ENCODE results near the gene UPF1. TPM values are rescaled to one million over a fixed set of nuclear protein-coding genes. Genes with fewer than 3 reads are reported as not detected.
A peak's percentile ranks its signal among the peaks of the same experiment; 100 is the strongest.

Gene UPF1
- total RNA-seq, 1 experiment from 2014 or later, result 92.6 TPM

DNA sequence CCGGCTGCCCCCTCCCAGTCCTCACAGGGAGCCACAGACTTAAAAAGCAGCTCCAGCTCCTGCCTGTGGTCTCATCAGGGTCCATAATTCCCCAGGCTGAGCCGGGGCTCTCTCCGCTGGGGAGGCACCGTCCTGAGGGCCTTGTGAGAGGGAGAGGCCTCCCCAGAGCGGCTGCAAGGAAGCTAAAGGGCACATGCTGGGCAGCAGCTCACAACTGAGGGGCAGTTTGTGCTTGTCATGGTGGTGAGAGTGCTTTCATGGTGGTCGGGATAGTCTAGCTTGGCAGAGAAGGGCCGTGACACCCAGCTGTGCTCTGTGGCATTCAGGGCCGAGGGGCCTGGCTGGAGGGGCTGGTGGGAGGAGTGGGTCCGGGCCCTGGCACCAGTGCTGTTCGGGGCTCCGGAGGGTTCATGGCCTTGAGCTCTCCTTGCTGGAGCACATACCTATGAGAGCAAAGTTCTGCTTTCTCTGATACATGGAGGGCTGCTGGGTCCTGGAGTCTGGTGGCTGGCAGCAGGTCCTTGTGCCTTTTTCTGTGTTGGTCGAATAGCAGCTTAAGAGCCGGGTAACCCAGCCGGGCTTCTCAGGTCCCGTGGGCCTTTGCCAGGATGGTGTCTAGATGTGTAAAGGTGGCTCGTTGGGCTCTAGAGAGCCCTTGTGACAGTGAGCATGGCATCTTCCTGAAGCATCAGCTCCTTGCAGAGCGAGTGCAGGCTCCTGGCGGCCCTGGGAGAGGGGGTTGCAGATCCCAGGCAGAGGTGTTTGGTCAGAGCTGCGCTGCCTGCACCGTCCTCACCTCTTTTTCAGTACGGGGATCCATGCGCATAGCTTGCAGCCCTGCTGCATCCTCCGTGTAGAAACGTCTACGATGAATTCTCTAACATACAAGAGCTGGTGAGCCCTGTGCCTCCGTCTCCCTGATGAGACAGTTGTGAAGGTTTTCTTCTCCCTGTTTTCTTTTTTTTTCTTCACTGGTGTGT is 8.8 kb downstream of the UPF1 start:
- no peak overlapping the region for H3K4me3 ChIP-seq (ENCODE audit: insufficient read depth, low read depth, low read length)
- DNase-seq, result peak; percentile 71
- no peaks in the 10 kb centered on the region for H3K27me3 ChIP-seq (ENCODE audit: control insufficient read depth, insufficient read depth, low read length)
- H3K36me3 ChIP-seq (replicated peaks; ENCODE audit: control insufficient read depth, insufficient read depth, low read length), result peaks cover 4% of the 10 kb centered on the region

DNA sequence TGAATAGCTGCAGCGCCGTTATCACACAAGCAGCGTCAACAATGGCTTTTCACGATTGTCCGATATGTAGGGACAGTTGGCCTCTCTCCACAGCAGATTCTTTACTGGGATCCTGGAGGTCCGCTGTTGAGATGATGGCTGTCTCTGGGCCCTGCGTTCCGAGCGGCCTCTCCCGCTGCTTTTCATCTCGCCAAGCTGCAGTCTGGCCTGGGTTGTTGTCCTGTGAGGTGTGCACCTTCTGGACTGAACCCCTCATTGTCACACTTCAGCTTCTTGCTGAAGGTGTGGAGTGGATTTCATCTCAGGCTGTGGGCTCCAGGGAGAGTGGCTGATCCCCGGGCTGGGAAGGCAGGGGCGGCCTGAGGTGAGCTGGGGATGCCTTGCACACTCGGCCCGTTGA is 9.6 kb downstream of the UPF1 start:
- Histone ChIP-seq H3K4me3 (ENCODE audit: insufficient read depth, low read depth, low read length) (no peak overlapping the region), H3K27me3 (ENCODE audit: control insufficient read depth, insufficient read depth, low read length) (no peaks in the 10 kb centered on the region), H3K36me3 (replicated peaks; ENCODE audit: control insufficient read depth, insufficient read depth, low read length) (peaks cover 4% of the 10 kb centered on the region)
- DNase-seq, result no peak

DNA sequence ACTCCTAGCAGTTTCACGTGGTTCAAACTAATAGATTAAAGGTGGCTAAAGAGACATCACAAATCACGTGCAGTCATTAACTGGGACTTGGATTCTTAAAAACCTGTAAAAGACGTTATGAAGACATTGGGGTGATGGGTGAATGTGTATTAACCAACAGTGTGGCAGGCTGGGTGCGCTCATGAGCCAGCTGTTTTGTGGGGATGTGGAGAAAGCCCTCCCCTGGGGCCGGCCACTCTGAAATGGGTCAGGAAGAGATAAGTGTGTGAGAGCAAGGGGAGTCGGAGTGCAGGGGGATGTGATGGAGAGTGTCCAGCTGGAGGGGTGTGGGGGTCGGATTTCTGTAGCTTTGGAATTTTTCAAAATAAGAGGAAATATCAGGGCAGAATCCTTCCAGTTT is 10.4 kb downstream of the UPF1 start:
- no peak for DNase-seq
- Histone ChIP-seq H3K4me3 (ENCODE audit: insufficient read depth, low read depth, low read length) (no peak overlapping the region), H3K27me3 (ENCODE audit: control insufficient read depth, insufficient read depth, low read length) (no peaks in the 10 kb centered on the region), H3K36me3 (replicated peaks; ENCODE audit: control insufficient read depth, insufficient read depth, low read length) (peaks cover 4% of the 10 kb centered on the region)

DNA sequence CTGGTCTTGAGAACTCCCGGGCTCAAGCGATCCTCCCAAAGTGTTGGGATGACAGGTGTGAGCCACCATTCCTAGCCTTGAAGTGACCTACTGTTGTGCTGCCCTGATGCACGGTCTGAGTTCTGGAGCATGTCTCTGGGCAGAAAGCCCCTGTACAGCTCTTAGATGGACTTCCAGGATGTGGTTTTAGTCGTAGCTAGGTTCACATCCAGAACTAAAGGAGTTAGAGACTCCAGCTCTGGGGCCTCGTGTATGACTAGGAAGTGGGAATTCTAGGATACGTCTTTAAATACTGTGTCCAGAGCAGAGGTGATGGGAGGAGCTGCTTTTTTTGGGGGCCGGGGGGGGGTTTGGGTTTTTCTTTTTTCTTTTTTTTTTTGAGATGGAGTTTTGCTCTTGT is 12.2 kb downstream of the UPF1 start:
- no peak for DNase-seq
- Histone ChIP-seq H3K27me3 (ENCODE audit: control insufficient read depth, insufficient read depth, low read length) (no peaks in the 10 kb centered on the region), H3K4me3 (ENCODE audit: insufficient read depth, low read depth, low read length) (no peak overlapping the region), H3K36me3 (replicated peaks; ENCODE audit: control insufficient read depth, insufficient read depth, low read length) (peaks cover 13% of the 10 kb centered on the region)

DNA sequence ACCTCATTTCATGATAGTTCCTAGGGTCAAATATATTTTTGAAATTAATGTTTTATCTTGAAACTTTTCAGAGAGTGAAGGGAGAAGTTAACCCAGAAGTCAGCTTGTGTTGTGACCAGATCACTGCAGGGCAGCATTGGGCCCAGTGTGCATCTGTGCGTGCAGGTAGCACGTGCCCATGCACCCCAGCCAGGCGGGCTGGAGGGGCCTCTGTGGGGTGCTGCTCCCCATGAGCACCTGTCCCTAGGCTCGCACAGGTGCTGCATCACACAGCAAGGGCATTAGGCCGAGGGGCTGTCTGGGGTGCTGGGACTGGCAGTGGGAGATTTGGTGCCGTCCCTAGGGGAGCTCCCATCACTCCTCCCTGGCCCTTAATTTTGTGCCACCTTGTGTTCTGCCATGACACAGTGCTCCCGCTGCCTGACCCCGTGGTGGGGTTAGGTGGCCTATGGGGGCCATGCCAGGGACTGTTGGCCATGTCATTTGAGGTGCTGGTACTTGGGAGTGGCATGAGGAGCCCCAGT is 13.1 kb downstream of the UPF1 start:
- DNase-seq, result no peak
- Histone ChIP-seq H3K27me3 (ENCODE audit: control insufficient read depth, insufficient read depth, low read length) (no peaks in the 10 kb centered on the region), H3K36me3 (replicated peaks; ENCODE audit: control insufficient read depth, insufficient read depth, low read length) (peaks cover 18% of the 10 kb centered on the region), H3K4me3 (ENCODE audit: insufficient read depth, low read depth, low read length) (no peak overlapping the region)

DNA sequence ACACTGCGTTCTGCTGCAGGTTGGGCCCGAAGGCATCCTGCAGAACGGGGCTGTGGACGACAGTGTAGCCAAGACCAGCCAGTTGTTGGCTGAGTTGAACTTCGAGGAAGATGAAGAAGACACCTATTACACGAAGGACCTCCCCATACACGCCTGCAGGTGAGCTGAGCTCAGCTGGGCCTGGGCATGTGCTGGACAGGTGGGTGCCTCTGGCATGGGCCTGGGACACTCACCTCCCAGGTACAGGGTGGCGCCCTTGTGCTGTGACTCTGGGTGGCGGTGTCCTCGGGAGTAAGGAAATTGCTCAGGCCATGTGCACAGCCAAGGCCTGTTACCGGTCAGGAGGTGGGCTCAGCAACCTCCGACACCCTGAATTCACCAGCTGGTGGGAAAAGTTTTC is 14.2 kb downstream of the UPF1 start:
- Histone ChIP-seq H3K4me3 (ENCODE audit: insufficient read depth, low read depth, low read length) (no peak overlapping the region), H3K36me3 (replicated peaks; ENCODE audit: control insufficient read depth, insufficient read depth, low read length) (peaks cover 24% of the 10 kb centered on the region), H3K27me3 (ENCODE audit: control insufficient read depth, insufficient read depth, low read length) (no peaks in the 10 kb centered on the region)
- no peak for DNase-seq

DNA sequence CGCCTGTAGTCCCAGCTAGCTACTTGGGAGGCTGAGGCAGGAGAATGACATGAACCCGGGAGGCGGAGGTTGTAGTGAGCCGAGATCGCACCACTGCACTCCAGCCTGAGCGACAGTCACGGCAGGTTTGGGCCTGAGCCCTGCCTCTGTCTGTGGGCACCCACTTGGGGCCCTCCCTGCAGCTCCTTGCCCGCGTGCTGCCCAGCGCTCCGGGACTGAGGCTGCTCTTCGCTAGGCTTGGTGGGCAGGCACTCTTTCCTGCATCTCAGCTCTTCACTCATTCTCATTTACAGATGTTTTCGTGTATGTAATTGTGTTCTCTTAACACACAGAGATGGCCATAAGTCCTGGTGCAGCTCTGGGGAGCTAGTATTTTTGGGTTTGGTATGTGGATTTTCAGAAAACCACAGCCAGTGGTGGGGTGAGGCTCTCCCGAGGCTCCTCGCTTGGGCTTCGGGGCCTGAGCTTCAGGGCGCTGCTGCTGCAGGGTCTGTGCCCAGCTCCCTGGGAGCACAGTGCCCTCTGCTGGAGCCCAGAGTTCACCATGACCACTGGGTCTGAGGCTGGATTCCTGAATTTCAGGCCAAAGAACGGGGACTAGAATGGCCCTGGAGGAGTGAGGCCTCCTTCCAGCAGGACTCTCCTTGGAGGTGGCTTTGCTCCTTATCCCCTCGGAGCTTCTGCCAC is 15.2 kb downstream of the UPF1 start:
- DNase-seq, result peak; percentile 96
- no peaks in the 10 kb centered on the region for H3K27me3 ChIP-seq (ENCODE audit: control insufficient read depth, insufficient read depth, low read length)
- peaks cover 30% of the 10 kb centered on the region for H3K36me3 ChIP-seq (replicated peaks; ENCODE audit: control insufficient read depth, insufficient read depth, low read length)
- no peak overlapping the region for H3K4me3 ChIP-seq (ENCODE audit: insufficient read depth, low read depth, low read length)

DNA sequence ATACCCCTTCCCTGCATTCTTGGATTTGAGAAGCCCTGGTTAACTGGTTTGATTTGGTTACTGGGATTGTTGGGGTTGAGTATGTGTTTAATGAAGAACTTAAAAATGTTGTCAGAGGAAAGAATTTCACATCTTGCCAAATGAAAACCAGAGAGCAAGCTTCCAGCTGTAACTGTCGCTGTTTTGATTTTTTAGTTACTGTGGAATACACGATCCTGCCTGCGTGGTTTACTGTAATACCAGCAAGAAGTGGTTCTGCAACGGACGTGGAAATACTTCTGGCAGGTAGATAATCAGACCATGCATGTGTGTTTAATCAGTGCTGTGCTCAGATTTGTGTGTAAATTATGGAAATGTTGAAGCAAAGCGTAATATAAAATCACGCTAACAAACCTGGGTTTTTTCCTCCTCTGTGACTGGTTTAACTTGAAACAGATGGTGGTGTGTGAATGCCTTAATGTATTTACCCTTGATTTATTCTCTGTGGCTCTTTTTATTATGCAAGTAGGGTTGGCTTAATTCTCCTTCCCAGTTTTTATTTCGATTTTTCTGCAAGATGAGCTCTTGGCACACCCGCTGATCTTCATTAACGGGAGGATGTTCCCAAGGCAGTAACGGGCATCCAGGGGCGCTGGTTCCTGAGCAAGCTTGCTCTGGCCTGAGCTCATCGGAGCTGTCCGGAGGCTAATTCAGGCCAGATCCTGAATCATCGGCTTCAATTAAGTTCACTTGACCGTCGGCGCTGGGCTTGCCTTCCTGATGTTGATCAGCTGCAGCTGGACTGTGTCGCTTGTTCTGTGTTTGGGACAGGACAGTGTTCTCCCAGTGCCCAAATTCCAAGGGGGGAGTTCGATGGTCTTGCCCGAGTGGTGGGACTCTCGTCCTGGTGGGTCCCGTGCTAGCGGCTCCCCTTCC is 16.0 kb downstream of the UPF1 start:
- Histone ChIP-seq H3K4me3 (ENCODE audit: insufficient read depth, low read depth, low read length) (no peak overlapping the region), H3K27me3 (ENCODE audit: control insufficient read depth, insufficient read depth, low read length) (no peaks in the 10 kb centered on the region), H3K36me3 (replicated peaks; ENCODE audit: control insufficient read depth, insufficient read depth, low read length) (peaks cover 33% of the 10 kb centered on the region)
- no peak for DNase-seq

DNA sequence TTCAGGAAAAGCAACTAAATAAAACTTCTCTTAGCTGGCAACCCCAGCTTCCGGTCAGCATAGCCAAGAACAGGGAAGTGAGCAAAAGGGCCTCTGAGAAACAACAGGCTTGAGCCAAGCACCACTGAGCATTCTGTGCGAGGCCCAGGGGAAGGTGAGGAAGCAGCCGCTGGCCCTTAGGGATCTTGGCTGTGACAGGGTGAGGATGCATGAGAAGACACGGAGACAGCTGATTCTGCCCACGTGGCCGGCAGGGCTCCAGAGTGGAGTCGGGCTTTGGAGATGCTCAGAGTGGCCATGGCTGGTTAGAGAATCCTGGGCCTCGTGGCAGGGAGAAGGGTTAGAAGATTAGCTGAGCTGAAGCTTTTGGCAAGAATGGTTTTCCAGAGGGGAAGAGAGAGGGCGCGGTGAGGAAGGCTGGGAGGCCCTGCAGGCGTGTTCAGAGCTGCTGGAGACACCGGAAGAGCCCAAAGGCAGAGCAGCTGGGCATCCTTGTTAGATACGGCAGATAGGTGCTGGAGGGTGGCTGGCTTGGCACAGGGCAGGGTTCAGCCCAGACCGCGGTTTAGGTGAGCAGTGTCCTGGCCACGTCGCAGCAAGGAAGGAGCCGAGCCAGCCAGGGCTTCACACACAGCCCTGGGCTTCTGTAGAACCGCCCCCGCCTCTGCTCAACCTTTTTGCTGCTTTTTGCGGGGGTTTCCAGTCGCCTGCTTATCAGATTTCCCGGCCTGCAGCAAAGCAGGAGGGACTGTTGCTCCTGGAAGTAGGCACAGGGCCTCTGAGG is 17.3 kb downstream of the UPF1 start:
- no peak for DNase-seq
- Histone ChIP-seq H3K27me3 (ENCODE audit: control insufficient read depth, insufficient read depth, low read length) (no peaks in the 10 kb centered on the region), H3K36me3 (replicated peaks; ENCODE audit: control insufficient read depth, insufficient read depth, low read length) (peaks cover 38% of the 10 kb centered on the region), H3K4me3 (ENCODE audit: insufficient read depth, low read depth, low read length) (no peak overlapping the region)

DNA sequence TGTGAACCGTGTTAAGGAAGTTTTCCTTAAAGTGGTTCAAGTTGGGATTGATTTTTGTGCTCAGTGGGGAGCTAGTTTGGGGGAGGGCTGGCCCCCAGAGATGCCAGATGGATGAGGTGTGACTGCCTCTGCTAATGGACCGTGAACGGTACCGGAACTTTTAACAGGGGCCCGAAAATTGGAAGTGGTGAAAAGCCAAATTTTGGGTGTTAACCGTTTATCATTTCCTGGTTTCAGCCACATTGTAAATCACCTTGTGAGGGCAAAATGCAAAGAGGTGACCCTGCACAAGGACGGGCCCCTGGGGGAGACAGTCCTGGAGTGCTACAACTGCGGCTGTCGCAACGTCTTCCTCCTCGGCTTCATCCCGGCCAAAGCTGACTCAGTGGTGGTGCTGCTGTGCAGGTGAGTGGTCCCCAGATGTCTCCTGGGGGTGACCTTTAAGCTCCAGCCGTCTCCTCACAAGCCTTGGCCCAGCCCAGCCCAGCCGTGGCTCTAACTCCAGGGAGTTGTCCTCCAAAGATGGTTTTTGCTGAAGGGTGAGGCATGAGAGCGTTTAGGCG is 18.2 kb downstream of the UPF1 start:
- DNase-seq, result no peak
- Histone ChIP-seq H3K36me3 (replicated peaks; ENCODE audit: control insufficient read depth, insufficient read depth, low read length) (peaks cover 42% of the 10 kb centered on the region), H3K27me3 (ENCODE audit: control insufficient read depth, insufficient read depth, low read length) (no peaks in the 10 kb centered on the region), H3K4me3 (ENCODE audit: insufficient read depth, low read depth, low read length) (no peak overlapping the region)

DNA sequence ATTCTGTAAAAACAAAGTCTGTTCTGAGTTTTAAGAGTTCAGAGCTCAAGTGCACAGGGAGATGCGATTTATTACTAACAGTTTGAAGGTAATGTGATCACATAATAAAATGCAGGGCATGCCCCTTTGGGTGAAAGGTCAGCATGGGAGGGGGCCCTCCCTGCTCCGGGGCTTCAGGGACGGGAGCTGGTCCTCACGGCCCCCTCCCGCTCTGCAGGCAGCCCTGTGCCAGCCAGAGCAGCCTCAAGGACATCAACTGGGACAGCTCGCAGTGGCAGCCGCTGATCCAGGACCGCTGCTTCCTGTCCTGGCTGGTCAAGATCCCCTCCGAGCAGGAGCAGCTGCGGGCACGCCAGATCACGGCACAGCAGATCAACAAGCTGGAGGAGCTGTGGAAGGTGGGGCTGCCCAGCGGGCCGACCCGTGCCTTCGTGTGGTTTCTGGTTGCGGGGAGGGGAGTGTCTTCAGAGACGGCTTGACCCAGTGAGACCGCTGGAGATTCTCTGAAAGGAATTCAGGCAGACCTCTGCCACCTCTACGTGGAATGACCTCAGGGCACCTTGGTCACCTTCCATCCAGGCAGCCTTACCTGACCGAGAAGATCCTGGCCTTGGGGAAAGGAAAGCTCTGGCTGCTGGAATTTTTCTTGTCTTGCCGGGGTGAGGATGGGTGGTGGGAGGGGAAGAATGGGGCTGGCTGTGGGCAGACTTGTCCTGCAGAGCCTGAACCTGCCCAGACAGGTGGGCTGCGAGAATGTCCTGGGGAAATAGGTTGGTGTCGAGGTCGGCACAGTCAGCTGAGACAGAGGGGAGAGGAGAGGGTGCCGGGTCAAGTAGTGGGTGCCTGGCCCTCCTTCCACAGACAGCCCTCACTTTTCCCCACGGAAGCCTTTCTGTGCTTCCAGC is 19.0 kb downstream of the UPF1 start:
- Histone ChIP-seq H3K27me3 (ENCODE audit: control insufficient read depth, insufficient read depth, low read length) (no peaks in the 10 kb centered on the region), H3K4me3 (ENCODE audit: insufficient read depth, low read depth, low read length) (no peak overlapping the region), H3K36me3 (replicated peaks; ENCODE audit: control insufficient read depth, insufficient read depth, low read length) (peaks cover 48% of the 10 kb centered on the region)
- no peak for DNase-seq

DNA sequence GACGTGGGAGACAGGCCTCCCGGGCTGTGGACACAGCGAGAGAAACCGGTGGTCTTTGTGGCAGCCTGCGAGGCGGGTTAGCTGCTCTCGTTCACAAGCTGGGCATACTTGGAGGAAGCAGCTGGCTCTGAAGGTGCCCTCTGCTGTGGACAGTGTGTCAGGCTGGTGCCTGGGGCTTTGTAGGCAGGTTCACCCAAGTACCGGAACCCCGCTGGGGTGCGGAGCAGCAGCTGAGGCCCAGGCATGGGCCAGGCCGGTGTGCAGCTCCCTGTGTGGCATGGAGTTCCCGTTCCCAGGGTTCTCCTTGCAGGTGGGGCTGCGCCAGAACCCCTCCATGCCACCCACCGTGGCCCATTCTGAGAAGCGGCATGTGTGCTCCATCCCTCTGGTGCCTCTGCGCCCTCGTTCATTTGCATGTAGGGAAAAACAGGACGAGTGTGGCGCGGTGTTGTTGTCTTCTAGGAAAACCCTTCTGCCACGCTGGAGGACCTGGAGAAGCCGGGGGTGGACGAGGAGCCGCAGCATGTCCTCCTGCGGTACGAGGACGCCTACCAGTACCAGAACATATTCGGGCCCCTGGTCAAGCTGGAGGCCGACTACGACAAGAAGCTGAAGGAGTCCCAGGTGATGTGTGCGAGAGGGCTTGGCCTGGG is 20.0 kb downstream of the UPF1 start:
- DNase-seq, result no peak
- no peak overlapping the region for H3K4me3 ChIP-seq (ENCODE audit: insufficient read depth, low read depth, low read length)

More for the DNA sequence above, 20.0 kb downstream of the UPF1 start:
- peaks cover 59% of the 10 kb centered on the region for H3K36me3 ChIP-seq (replicated peaks; ENCODE audit: control insufficient read depth, insufficient read depth, low read length)
- no peaks in the 10 kb centered on the region for H3K27me3 ChIP-seq (ENCODE audit: control insufficient read depth, insufficient read depth, low read length)

Data from H7 (cell line).